Breast epithelium (tissue), 3 donors: Measurements from ENCODE around the gene GPR37L1.

Source experiments
- POLR2AphosphoS5 ChIP-seq, 3 donors: sonication (generic); formaldehyde crosslinking; IDR thresholded peaks; one replicate each; pipeline ENCODE4 v1.6.1; 2017; ENCODE audit warnings: antibody characterized with exemption in 3 of 3
- TF ChIP-seq, protein P1 (sequence below), 3 donors: fragments of 450-650 bp; IDR thresholded peaks; one replicate each; pipeline ENCODE4 v1.5.1; 2016 to 2017; ENCODE audit warnings: antibody characterized with exemption in 3 of 3, mild to moderate bottlenecking in 3 of 3, moderate library complexity in 3 of 3

DNA sequence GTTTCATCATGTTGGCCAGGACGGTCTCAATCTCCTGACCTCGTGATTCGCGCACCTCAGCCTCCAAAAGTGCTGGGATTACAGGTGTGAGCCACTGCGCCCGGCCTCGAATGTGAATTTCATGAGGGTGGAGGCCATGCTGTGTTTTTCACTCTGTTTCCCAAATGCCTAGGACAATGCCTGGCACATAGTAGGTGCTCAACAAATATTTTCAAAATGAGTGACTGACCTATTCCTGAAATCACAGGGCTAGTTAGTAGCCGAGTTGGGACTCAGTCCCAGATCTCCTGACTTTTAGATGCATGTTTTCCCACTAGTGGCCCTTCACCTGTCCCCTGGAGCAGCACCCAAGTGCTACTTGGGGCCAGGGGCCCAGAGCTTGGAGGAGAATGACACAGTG is 6.4 kb upstream of the GPR37L1 start:
- TF ChIP-seq, protein P1, sequence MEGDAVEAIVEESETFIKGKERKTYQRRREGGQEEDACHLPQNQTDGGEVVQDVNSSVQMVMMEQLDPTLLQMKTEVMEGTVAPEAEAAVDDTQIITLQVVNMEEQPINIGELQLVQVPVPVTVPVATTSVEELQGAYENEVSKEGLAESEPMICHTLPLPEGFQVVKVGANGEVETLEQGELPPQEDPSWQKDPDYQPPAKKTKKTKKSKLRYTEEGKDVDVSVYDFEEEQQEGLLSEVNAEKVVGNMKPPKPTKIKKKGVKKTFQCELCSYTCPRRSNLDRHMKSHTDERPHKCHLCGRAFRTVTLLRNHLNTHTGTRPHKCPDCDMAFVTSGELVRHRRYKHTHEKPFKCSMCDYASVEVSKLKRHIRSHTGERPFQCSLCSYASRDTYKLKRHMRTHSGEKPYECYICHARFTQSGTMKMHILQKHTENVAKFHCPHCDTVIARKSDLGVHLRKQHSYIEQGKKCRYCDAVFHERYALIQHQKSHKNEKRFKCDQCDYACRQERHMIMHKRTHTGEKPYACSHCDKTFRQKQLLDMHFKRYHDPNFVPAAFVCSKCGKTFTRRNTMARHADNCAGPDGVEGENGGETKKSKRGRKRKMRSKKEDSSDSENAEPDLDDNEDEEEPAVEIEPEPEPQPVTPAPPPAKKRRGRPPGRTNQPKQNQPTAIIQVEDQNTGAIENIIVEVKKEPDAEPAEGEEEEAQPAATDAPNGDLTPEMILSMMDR (IDR thresholded peaks at IDR 0.05): no peak
- no peak for TF ChIP-seq POLR2AphosphoS5 (IDR thresholded peaks at IDR 0.05)
